Loucy (cell line): ENCODE measurements around the gene ABCC4.
"Not testable (repeated sequence)": the region's sequence is repeated elsewhere in the genome, so short reads cannot be mapped to it uniquely, and the experiment has no call there.

ENCODE experiments used
- H2AFZ ChIP-seq: fragments of 200-600 bp; sonication (generic); 2 replicates; pipeline ENCODE4 v1.6.0; 2016; ENCODE audit warnings: antibody characterized with exemption, mild to moderate bottlenecking, low read length, moderate library complexity
- H3F3A ChIP-seq: fragments of 200-600 bp; 2 replicates; pipeline ENCODE4 v1.6.0; 2016; ENCODE audit warnings: antibody characterized with exemption, low read depth, mild to moderate bottlenecking
- H3K27me3 ChIP-seq: fragments of 200-600 bp; sonication (generic); 2 replicates; pipeline ENCODE4 v1.6.1; 2014; ENCODE audit warnings: low read length, mild to moderate bottlenecking; ENCODE audit not compliant: insufficient read depth, poor library complexity, severe bottlenecking
- H3K36me3 ChIP-seq: fragments of 200-600 bp; sonication (generic); 2 replicates; pipeline ENCODE4 v1.6.1; 2016; ENCODE audit warnings: low read length; ENCODE audit not compliant: insufficient read depth
- H3K4me1 ChIP-seq: fragments of 200-600 bp; sonication (generic); 2 replicates; pipeline ENCODE4 v1.5.1; 2014; ENCODE audit warnings: low read length, mild to moderate bottlenecking; ENCODE audit not compliant: insufficient read depth, poor library complexity, severe bottlenecking
- H3K4me2 ChIP-seq: fragments of 200-600 bp; sonication (generic); 2 replicates; pipeline ENCODE4 v1.6.0; 2014; ENCODE audit warnings: antibody characterized with exemption, low read length, low read depth, mild to moderate bottlenecking; ENCODE audit not compliant: poor library complexity, severe bottlenecking
- H3K4me3 ChIP-seq: fragments of 200-600 bp; sonication (generic); 2 replicates; pipeline ENCODE4 v1.5.1; 2014; ENCODE audit warnings: low read length, mild to moderate bottlenecking, mixed read lengths; ENCODE audit not compliant: poor library complexity, severe bottlenecking
- H3K79me2 ChIP-seq: fragments of 200-600 bp; sonication (generic); 2 replicates; pipeline ENCODE4 v1.6.1; 2014; ENCODE audit warnings: low read length; ENCODE audit not compliant: insufficient read depth
- H3K9ac ChIP-seq: fragments of 200-600 bp; sonication (generic); 2 replicates; pipeline ENCODE4 v1.6.0; 2014; ENCODE audit warnings: mild to moderate bottlenecking, low read depth, low read length, moderate library complexity; ENCODE audit not compliant: poor library complexity, severe bottlenecking
- H3K9me2 ChIP-seq: fragments of 200-600 bp; sonication (generic); replicated peaks from 2 replicates; pipeline ENCODE4 v1.6.1; 2016; ENCODE audit warnings: low read depth, low read length, mixed read lengths
- H3K9me3 ChIP-seq: fragments of 200-600 bp; sonication (generic); 2 replicates; pipeline ENCODE4 v1.6.1; 2014; ENCODE audit warnings: mild to moderate bottlenecking, antibody characterized with exemption, low read length, low read depth; ENCODE audit not compliant: insufficient read depth
- H4K20me1 ChIP-seq: fragments of 200-600 bp; sonication (generic); 2 replicates; pipeline ENCODE4 v1.6.0; 2014; ENCODE audit warnings: antibody characterized with exemption, low read length, mild to moderate bottlenecking; ENCODE audit not compliant: insufficient read depth, poor library complexity, severe bottlenecking
- CTCF ChIP-seq: fragments of 200-600 bp; sonication (generic); conservative IDR thresholded peaks from 2 replicates; pipeline ENCODE4 v1.5.1; 2014; ENCODE audit warnings: mild to moderate bottlenecking, antibody characterized with exemption, low read length
- EZH2phosphoT487 ChIP-seq: fragments of 200-600 bp; IDR thresholded peaks from 2 replicates; pipeline ENCODE4 v1.6.1; 2018; ENCODE audit warnings: antibody characterized with exemption, mild to moderate bottlenecking, moderate library complexity, borderline replicate concordance

ABCC4 gene

DNA sequence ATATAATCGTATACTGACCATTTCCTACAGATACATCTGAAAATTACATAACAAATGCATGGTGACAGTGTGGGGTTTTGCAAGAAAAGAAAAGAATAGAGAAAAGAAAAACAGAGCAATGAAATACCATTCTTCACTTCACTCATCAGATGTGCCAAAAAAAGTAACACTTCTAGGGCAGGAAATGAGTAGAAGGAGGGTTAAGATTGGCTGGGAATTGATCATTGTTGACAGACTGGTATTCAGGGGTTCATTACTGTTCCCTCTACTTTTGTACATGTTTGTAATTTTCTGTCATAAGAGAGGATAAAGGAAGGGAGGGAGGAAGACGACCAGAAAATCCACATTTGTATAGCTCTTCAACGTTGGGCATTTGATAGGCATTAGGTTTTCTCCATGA lies 31.5 kb downstream of the ABCC4 start:
- Histone ChIP-seq H3K9me2 (no peaks in the 10 kb centered on the region), H3K4me3 (no peak overlapping the region), H3F3A (no peaks in the 10 kb centered on the region), H3K36me3 (peaks cover 7% of the 10 kb centered on the region; the same call in 1 of the 2 replicates), H3K27me3 (no peaks in the 10 kb centered on the region), H3K9ac (no peak overlapping the region), H3K4me1 (no peaks in the 10 kb centered on the region), H3K4me2 (no peak overlapping the region), H3K79me2 (no peaks in the 10 kb centered on the region), H3K9me3 (no peaks in the 10 kb centered on the region), H2AFZ (no peak overlapping the region), H4K20me1 (no peaks in the 10 kb centered on the region)
- TF ChIP-seq CTCF (no peak), EZH2phosphoT487 (no peak)

- H3K36me3 ChIP-seq, H3K4me1 ChIP-seq, H3K27me3 ChIP-seq, H4K20me1 ChIP-seq, H3K9ac ChIP-seq, H3K79me2 ChIP-seq, H2AFZ ChIP-seq, H3F3A ChIP-seq, H3K9me3 ChIP-seq, H3K4me3 ChIP-seq, H3K9me2 ChIP-seq, H3K4me2 ChIP-seq: not testable (repeated sequence)
These were observed 32.7 kb downstream of the ABCC4 start for GRCh38 chr13:95268343-95269065.

GRCh38 chr13:95267662-95268342 lies 33.4 kb downstream of the ABCC4 start:
- Histone ChIP-seq H4K20me1 (no peaks in the 10 kb centered on the region), H3K9ac (no peak overlapping the region), H2AFZ (no peak overlapping the region), H3K79me2 (no peaks in the 10 kb centered on the region), H3K9me2 (no peaks in the 10 kb centered on the region), H3F3A (no peaks in the 10 kb centered on the region), H3K4me1 (no peaks in the 10 kb centered on the region), H3K27me3 (no peaks in the 10 kb centered on the region), H3K36me3 (peaks cover 7% of the 10 kb centered on the region; the same call in 1 of the 2 replicates), H3K4me3 (no peak overlapping the region), H3K4me2 (no peak overlapping the region), H3K9me3 (no peaks in the 10 kb centered on the region)
- TF ChIP-seq EZH2phosphoT487, result no peak
- TF ChIP-seq CTCF, result no peak

GRCh38 chr13:95264225-95264624 lies 37.0 kb downstream of the ABCC4 start:
- Histone ChIP-seq H3K27me3 (no peaks in the 10 kb centered on the region), H3K79me2 (no peaks in the 10 kb centered on the region), H3K36me3 (peaks cover 7% of the 10 kb centered on the region; the same call in 1 of the 2 replicates), H3K9ac (no peak overlapping the region), H3K4me2 (no peak overlapping the region), H3K4me3 (no peak overlapping the region), H2AFZ (no peak overlapping the region), H4K20me1 (no peaks in the 10 kb centered on the region), H3K9me2 (no peaks in the 10 kb centered on the region), H3K9me3 (no peaks in the 10 kb centered on the region), H3K4me1 (no peaks in the 10 kb centered on the region), H3F3A (no peaks in the 10 kb centered on the region)
- TF ChIP-seq CTCF (no peak), EZH2phosphoT487 (no peak)
